ENCODE measurements around the gene NFATC3. TPM values are rescaled to one million over a fixed set of nuclear protein-coding genes. Genes with fewer than 3 reads are reported as not detected.

The NFATC3 gene
- total RNA-seq, 2 donors from 2014 or later, result 15.5 to 19.5 TPM

DNA sequence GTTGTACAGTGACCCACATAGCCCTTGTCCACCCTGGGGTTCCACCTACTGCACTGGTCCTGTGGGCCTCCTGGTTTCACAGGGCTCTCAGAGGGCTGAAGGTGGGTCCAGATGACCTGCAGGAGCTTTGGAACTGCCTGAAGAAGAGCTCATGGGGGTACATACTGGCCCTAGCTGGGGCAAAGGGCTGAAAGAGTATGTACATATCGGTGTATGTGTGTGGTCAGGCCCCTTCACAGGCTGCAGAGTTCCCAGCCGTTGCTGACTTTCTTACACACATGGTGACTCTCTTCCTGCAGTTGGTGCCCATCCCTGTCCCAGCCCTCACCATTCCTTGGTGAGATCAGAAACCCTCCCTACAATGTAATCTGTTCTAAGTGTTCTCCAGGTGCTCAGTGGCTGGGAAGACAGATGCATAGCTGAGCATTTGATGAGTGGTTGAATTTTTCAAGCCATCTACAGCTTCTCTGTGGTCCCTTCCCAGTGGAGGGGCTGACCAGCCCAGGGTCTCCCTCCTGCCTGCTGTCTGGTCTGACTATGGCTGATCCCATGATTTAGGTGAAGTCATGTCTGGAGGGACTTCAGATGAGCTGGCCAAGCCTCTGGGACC is 2.4 kb upstream of the NFATC3 start:
- WGBS, 2 donors, result 83 to 85% methylated on average over 2 of the region's 2 CpGs
- DNase-seq (no peak), ATAC-seq (no peak)
- intact Hi-C loops (cut with DNase I), result loop anchor here (10.0 kb wide), 1 partner anchor 142 kb away; no protein-coding TSS in a partner anchor
- no peak overlapping the region for H3K4me3 ChIP-seq
- peaks cover 29% of the 10 kb centered on the region for H3K4me1 ChIP-seq
- no peak overlapping the region for H3K27ac ChIP-seq
- H3K27me3 ChIP-seq, result no peaks in the 10 kb centered on the region
- no peak for TF ChIP-seq POLR2A (IDR thresholded peaks at IDR 0.05)
- TF ChIP-seq, protein P1, sequence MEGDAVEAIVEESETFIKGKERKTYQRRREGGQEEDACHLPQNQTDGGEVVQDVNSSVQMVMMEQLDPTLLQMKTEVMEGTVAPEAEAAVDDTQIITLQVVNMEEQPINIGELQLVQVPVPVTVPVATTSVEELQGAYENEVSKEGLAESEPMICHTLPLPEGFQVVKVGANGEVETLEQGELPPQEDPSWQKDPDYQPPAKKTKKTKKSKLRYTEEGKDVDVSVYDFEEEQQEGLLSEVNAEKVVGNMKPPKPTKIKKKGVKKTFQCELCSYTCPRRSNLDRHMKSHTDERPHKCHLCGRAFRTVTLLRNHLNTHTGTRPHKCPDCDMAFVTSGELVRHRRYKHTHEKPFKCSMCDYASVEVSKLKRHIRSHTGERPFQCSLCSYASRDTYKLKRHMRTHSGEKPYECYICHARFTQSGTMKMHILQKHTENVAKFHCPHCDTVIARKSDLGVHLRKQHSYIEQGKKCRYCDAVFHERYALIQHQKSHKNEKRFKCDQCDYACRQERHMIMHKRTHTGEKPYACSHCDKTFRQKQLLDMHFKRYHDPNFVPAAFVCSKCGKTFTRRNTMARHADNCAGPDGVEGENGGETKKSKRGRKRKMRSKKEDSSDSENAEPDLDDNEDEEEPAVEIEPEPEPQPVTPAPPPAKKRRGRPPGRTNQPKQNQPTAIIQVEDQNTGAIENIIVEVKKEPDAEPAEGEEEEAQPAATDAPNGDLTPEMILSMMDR (IDR thresholded peaks at IDR 0.05), result no peak
- H3K9me3 ChIP-seq, result no peaks in the 10 kb centered on the region
- H3K36me3 ChIP-seq (replicated peaks in 1 of 2; ENCODE audit: insufficient read depth in 1 of 2, low read depth in 2 of 2), result no peaks in the 10 kb centered on the region

DNA sequence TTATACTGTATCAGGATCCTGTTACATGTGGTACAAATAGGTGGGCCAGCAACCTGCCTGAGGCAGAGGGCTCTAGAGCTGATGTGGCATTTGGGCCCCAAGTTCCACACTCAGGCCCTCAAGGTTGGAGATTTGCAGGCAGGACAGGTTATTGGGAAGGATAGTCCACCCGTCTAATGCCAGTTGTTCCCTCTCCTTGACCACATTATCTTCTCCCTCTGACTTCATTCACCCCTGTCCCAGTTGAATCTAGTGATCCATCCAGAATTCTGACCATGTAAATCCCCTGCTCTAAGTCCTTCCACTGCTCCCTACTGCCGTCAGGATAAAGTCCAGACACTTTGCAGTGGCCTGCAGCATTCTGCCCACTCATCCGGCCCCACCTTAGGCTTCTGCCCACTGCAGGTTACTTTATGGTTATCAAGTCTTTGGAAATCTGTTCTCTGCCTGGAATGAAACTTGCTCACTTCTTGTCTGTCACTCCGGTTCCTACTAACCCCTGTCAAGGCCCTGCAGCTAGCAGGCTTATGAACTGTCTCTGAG is 1.9 kb upstream of the NFATC3 start:
- TF ChIP-seq, protein P1 (IDR thresholded peaks at IDR 0.05), result no peak
- TF ChIP-seq POLR2A (IDR thresholded peaks at IDR 0.05), result no peak
- ATAC-seq (no peak), DNase-seq (no peak)
- Histone ChIP-seq H3K4me1 (peaks cover 30% of the 10 kb centered on the region), H3K9me3 (no peaks in the 10 kb centered on the region), H3K36me3 (replicated peaks in 1 of 2; ENCODE audit: insufficient read depth in 1 of 2, low read depth in 2 of 2) (no peaks in the 10 kb centered on the region), H3K27ac (peak overlapping the region in 2 of 4 donors; percentile 89 to 98), H3K4me3 (no peak overlapping the region), H3K27me3 (no peaks in the 10 kb centered on the region)
- 86 to 88% methylated on average over 4 of the region's 4 CpGs for WGBS, 2 donors
- intact Hi-C loops (cut with DNase I), result loop anchor here (10.0 kb wide), 1 partner anchor 141 kb away; no protein-coding TSS in a partner anchor

DNA sequence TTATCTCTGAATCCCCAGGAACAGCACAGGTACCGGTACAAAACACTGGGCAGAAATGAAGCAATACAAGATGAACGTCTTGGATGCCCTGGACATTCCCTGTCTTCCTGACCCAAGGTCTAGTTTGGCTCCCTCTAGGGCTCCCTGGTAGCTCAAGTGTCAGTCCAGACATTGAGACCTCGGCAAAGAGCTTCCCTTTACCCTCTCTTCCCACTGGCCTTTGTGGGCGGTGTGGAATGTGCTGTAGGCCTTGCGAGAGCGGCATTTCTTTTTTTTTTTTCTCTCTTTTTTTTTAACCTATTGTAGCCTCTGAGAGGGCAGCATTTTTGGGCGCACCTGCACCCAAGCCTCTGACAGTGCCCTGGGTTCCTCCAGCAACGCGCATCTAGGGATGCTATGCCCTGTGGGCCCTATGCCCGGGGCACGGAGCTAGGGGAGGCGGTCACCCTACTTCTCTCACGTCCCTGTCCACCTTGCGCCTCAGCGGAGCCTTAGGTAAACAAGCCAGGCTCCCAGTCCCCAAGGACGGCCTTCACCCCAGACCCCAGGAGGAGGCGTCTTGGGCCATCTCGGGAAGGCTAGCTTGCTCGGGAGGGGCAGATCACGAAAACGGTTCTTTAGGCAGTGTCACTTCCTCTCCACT is 1.2 kb upstream of the NFATC3 start:
- no peaks in the 10 kb centered on the region for H3K9me3 ChIP-seq
- H3K27ac ChIP-seq, result peak overlapping the region; percentile 77 to 98 (median 86)
- H3K4me1 ChIP-seq, result peaks cover 35% of the 10 kb centered on the region
- TF ChIP-seq, protein P1 (IDR thresholded peaks at IDR 0.05), result no peak
- no peak for TF ChIP-seq POLR2A (IDR thresholded peaks at IDR 0.05)
- 49 to 69% methylated on average over 9 to 21 of the region's 21 CpGs for WGBS, 2 donors
- intact Hi-C loops (cut with DNase I), result loop anchor here (10.0 kb wide), 1 partner anchor 141 kb away; no protein-coding TSS in a partner anchor
- H3K4me3 ChIP-seq, result no peak overlapping the region
- DNase-seq, result peak in 1 of 4 donors; percentile 25
- no peaks in the 10 kb centered on the region for H3K27me3 ChIP-seq
- ATAC-seq, result no peak
- H3K36me3 ChIP-seq (replicated peaks in 1 of 2; ENCODE audit: insufficient read depth in 1 of 2, low read depth in 2 of 2), result no peaks in the 10 kb centered on the region

- 18 to 51% methylated on average over 16 to 45 of the region's 45 CpGs for WGBS, 2 donors
- H3K4me1 ChIP-seq, result peaks cover 41% of the 10 kb centered on the region
- intact Hi-C loops (cut with DNase I), result loop anchor here (10.0 kb wide), 1 partner anchor 140 kb away; no protein-coding TSS in a partner anchor
- no peaks in the 10 kb centered on the region for H3K27me3 ChIP-seq
- peak overlapping the region in 1 of 2 donors; percentile 3 for H3K4me3 ChIP-seq
- DNase-seq (peak; percentile 70 to 86 (median 77)), ATAC-seq (peak; percentile 43)
- peak in 2 of 3 donors; percentile 49 to 57 for TF ChIP-seq POLR2A (IDR thresholded peaks at IDR 0.05)
- TF ChIP-seq, protein P1 (IDR thresholded peaks at IDR 0.05), result peak in 2 of 7 experiments; percentile 3 to 18
- H3K27ac ChIP-seq, result peak overlapping the region; percentile 77 to 98 (median 86)
- no peaks in the 10 kb centered on the region for H3K9me3 ChIP-seq
- H3K36me3 ChIP-seq (replicated peaks in 1 of 2; ENCODE audit: insufficient read depth in 1 of 2, low read depth in 2 of 2), result no peaks in the 10 kb centered on the region
These were observed 489 bp upstream of the NFATC3 start for GRCh38 chr16:68084504-68085258.

All from body of pancreas (tissue), 4 donors.